Esophagus muscularis mucosa (tissue), 4 donors: ENCODE results near the gene WDR87. TPM values are rescaled to one million over a fixed set of nuclear protein-coding genes. Genes with fewer than 3 reads are reported as not detected.

Experiments used
- DNase-seq: peaks from one replicate; pipeline ENCODE4 v3.0.0-alpha.2; 2017; ENCODE audit errors: extremely low spot score
- H3K27ac ChIP-seq, 4 donors: fragments of 200-600 bp; sonication (generic); replicated peaks in 1 of 4; 1 replicate in 3 of 4; 2 replicates in 1 of 4; pipeline ENCODE4 v1.5.1; 2016 to 2019; ENCODE audit warnings: mild to moderate bottlenecking in 1 of 4
- H3K27me3 ChIP-seq, 4 donors: fragments of 200-600 bp; sonication (generic); one replicate each; pipeline versions ENCODE4 v1.5.1 to v1.6.0; 2016 to 2019
- H3K36me3 ChIP-seq, 4 donors: fragments of 200-600 bp; sonication (generic); one replicate each; pipeline ENCODE4 v1.5.1; 2016 to 2019
- H3K4me1 ChIP-seq, 4 donors: fragments of 200-600 bp; sonication (generic); one replicate each; pipeline ENCODE4 v1.5.1; 2016 to 2019
- H3K4me3 ChIP-seq, 4 donors: fragments of 200-600 bp; sonication (generic); 1 replicate in 2 of 4; 2 replicates in 2 of 4; pipeline ENCODE4 v1.5.1; 2016 to 2019; ENCODE audit warnings: mild to moderate bottlenecking in 4 of 4, moderate library complexity in 1 of 4
- H3K9me3 ChIP-seq, 4 donors: fragments of 200-600 bp; sonication (generic); 1 replicate in 3 of 4; 2 replicates in 1 of 4; pipeline ENCODE4 v1.5.1; 2016 to 2019
- CTCF ChIP-seq, 3 experiments: fragments of 200-600 bp in 2 of 3; fragments of 450-650 bp in 1 of 3; sonication (generic) in 2 of 3; IDR thresholded peaks; one replicate each; pipeline ENCODE4 v1.5.1; 2017 to 2019; ENCODE audit warnings: antibody characterized with exemption in 3 of 3, mild to moderate bottlenecking in 2 of 3, moderate library complexity in 1 of 3
- EP300 ChIP-seq: sonication (generic); formaldehyde crosslinking; IDR thresholded peaks from one replicate; pipeline ENCODE4 v1.6.1; 2017; ENCODE audit warnings: antibody characterized with exemption
- POLR2A ChIP-seq: fragments of 450-650 bp; IDR thresholded peaks from one replicate; pipeline ENCODE4 v1.6.1; 2017; ENCODE audit warnings: antibody characterized with exemption, moderate library complexity, mild to moderate bottlenecking, low read depth
- POLR2AphosphoS5 ChIP-seq, 2 donors: sonication (generic); formaldehyde crosslinking; IDR thresholded peaks; one replicate each; pipeline ENCODE4 v1.6.1; 2017; ENCODE audit warnings: antibody characterized with exemption in 2 of 2
- WGBS: methylation state at CpG from one replicate; pipeline ENCODE4 v1.1.5; 2018; 5-methylcytosine and 5-hydroxymethylcytosine counted together
- intact Hi-C: fragments of 100-400 bp; cut with DNase I; formaldehyde crosslinking; loops from one replicate; pipeline ENCODE4 v1.15.1; 2023
- total RNA-seq, 4 donors: library from RNA; depleted of rRNA; stranded (reverse); fragments of >200 nt; gene quantifications; one replicate each; pipeline versions ENCODE4 v1.1.0 to v1.2.1, GENCODE V29; 2016

The WDR87 gene
- total RNA-seq, 4 donors from 2014 or later, result not detected

- Histone ChIP-seq H3K27me3 (no peaks in the 10 kb centered on the region), H3K9me3 (no peaks in the 10 kb centered on the region), H3K27ac (no peak overlapping the region), H3K36me3 (no peaks in the 10 kb centered on the region), H3K4me3 (no peak overlapping the region), H3K4me1 (no peaks in the 10 kb centered on the region)
- 87% methylated on average over 11 of the region's 11 CpGs for WGBS
- no peak for DNase-seq
- TF ChIP-seq POLR2AphosphoS5 (IDR thresholded peaks at IDR 0.05), result no peak
- intact Hi-C loops, result no loop called here
Measured at GRCh38 chr19:37953171-37953917, 47.0 kb upstream of the WDR87 start.

GRCh38 chr19:37951816-37952210 is 45.4 kb upstream of the WDR87 start:
- TF ChIP-seq POLR2AphosphoS5 (IDR thresholded peaks at IDR 0.05) (no peak), POLR2A (no peak), CTCF (IDR thresholded peaks at IDR 0.05) (no peak), EP300 (no peak)
- intact Hi-C loops, result no loop called here
- Histone ChIP-seq H3K27me3 (no peaks in the 10 kb centered on the region), H3K4me1 (no peaks in the 10 kb centered on the region), H3K4me3 (no peak overlapping the region), H3K9me3 (no peaks in the 10 kb centered on the region), H3K36me3 (no peaks in the 10 kb centered on the region), H3K27ac (no peak overlapping the region)
- DNase-seq, result no peak
- WGBS, result 78% methylated on average over 4 of the region's 4 CpGs

- intact Hi-C loops, result no loop called here
- no peak for TF ChIP-seq POLR2A
- no peak for TF ChIP-seq EP300
- TF ChIP-seq POLR2AphosphoS5 (IDR thresholded peaks at IDR 0.05), result no peak
- TF ChIP-seq CTCF (IDR thresholded peaks at IDR 0.05), result no peak
- Histone ChIP-seq H3K9me3 (no peaks in the 10 kb centered on the region), H3K4me3 (no peak overlapping the region), H3K27me3 (no peaks in the 10 kb centered on the region), H3K27ac (no peak overlapping the region), H3K4me1 (no peaks in the 10 kb centered on the region), H3K36me3 (no peaks in the 10 kb centered on the region)
- 91% methylated on average over 25 of the region's 25 CpGs for WGBS
- DNase-seq, result no peak
Measured at GRCh38 chr19:37950471-37951175, 44.2 kb upstream of the WDR87 start.

- no peaks in the 10 kb centered on the region for H3K4me1 ChIP-seq
- no peak overlapping the region for H3K27ac ChIP-seq
- no peak overlapping the region for H3K4me3 ChIP-seq
- no peaks in the 10 kb centered on the region for H3K27me3 ChIP-seq
- TF ChIP-seq POLR2AphosphoS5 (IDR thresholded peaks at IDR 0.05), result no peak
- no peak for TF ChIP-seq POLR2A
- no peak for TF ChIP-seq CTCF (IDR thresholded peaks at IDR 0.05)
- no peak for TF ChIP-seq EP300
- no peaks in the 10 kb centered on the region for H3K9me3 ChIP-seq
- intact Hi-C loops, result no loop called here
- WGBS, result 95% methylated on average over 6 of the region's 6 CpGs
- H3K36me3 ChIP-seq, result no peaks in the 10 kb centered on the region
- no peak for DNase-seq
Measured at GRCh38 chr19:37948362-37948761, 42.0 kb upstream of the WDR87 start.

- no peaks in the 10 kb centered on the region for H3K4me1 ChIP-seq
- TF ChIP-seq POLR2AphosphoS5 (IDR thresholded peaks at IDR 0.05) (no peak), POLR2A (no peak), EP300 (no peak), CTCF (IDR thresholded peaks at IDR 0.05) (no peak)
- intact Hi-C loops, result no loop called here
- no peaks in the 10 kb centered on the region for H3K27me3 ChIP-seq
- no peak for DNase-seq
- H3K27ac ChIP-seq, result no peak overlapping the region
- no peaks in the 10 kb centered on the region for H3K9me3 ChIP-seq
- 85% methylated on average over 5 of the region's 5 CpGs for WGBS
- H3K4me3 ChIP-seq, result no peak overlapping the region
- H3K36me3 ChIP-seq, result no peaks in the 10 kb centered on the region
Measured at GRCh38 chr19:37947778-37948177, 41.4 kb upstream of the WDR87 start.
